ENCODE results near the gene CDIP1.

CDIP1 gene

DNA sequence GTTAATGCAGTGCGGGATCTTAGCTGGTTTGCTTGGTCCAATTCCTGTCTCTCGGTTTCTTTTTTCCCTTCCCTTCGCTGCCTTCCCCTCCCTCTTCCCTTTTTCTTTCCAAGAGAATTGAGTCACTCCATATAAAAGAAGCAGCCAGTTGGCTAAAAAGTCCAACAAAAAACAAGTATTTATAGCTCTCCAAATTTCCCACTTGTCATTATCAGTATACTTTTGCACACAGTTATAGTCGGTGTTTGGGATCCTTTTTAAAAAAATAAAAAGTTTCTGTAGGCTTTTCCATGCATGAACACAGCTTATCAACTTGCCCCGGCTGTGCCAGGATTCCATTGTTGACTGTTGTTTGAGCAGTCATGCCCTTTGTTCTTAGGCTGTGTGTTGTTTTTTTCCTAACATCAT lies 37.5 kb downstream of the CDIP1 start:
- Histone ChIP-seq H3K27ac (ENCODE audit: extremely low read depth, low read depth, low read length) (no peak overlapping the region), H3K9me3 (ENCODE audit: control insufficient read depth, insufficient read depth, low read depth, low read length) (no peaks in the 10 kb centered on the region), H3K36me3 (ENCODE audit: control insufficient read depth in 2 of 2, insufficient read depth in 1 of 2, low read length in 2 of 2) (peaks cover 0 to 6% of the 10 kb centered on the region in 2 experiments; a peak in 2 of 3 replicates), H3K4me1 (ENCODE audit: control insufficient read depth, insufficient read depth, low read length) (0 out of 2 replicates have a peak, but pooled peaks cover 3% of the 10 kb centered on the region), H3K4me3 (ENCODE audit: low read depth, low read length) (no peak overlapping the region)
- TF ChIP-seq ZNF654 (tag by site-specific recombination; IDR thresholded peaks at IDR 0.05; ENCODE audit: low read depth) = no peak
- TF ChIP-seq ZNF341 (tag by site-specific recombination; IDR thresholded peaks at IDR 0.05; ENCODE audit: low read depth) = peak; percentile 37; the same call in 1 of the 2 replicates
- ChIA-PET POLR2A (interaction anchor here (1.1 kb wide), 1 partner anchor 38 kb away, joined by 3 read pairs; the partner anchor contains the start of gene CDIP1), CTCF (interaction anchor here (0.5 to 2.2 kb wide), 9 partner anchors 11 to 123 kb away, joined by 3 to 8 read pairs (median 5); partner anchors contain the start of genes HMOX2 and MGRN1)

DNA sequence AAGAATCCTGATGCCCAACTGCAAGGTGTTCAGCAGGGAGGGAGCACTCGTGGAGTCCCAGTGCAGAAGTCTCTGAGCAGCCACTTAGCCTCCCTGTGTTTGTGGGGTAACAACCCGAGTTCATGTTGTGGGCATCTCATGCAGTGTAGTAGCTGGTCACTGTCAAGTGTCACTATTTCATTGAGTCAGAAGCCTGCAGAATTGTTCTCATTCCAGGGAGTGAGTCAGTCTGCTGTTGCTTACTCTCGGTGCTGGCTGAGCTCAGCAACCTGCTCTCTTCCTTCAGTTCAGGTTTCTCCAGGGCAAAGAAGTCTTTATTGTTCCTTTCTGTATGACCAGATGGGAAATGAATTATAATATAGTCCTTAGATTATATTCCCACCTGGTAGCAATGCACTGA lies 38.3 kb downstream of the CDIP1 start:
- Histone ChIP-seq H3K27ac (ENCODE audit: extremely low read depth, low read depth, low read length) (no peak overlapping the region), H3K4me3 (ENCODE audit: low read depth, low read length) (no peak overlapping the region), H3K9me3 (ENCODE audit: control insufficient read depth, insufficient read depth, low read depth, low read length) (no peaks in the 10 kb centered on the region), H3K4me1 (ENCODE audit: control insufficient read depth, insufficient read depth, low read length) (0 out of 2 replicates have a peak, but pooled peaks cover 3% of the 10 kb centered on the region), H3K36me3 (ENCODE audit: control insufficient read depth in 2 of 2, insufficient read depth in 1 of 2, low read length in 2 of 2) (no peaks in the 10 kb centered on the region; a peak in 1 of 3 replicates)
- ChIA-PET POLR2A (no interaction called here), CTCF (interaction anchor here (0.7 to 2.2 kb wide), 7 partner anchors 8 to 124 kb away, joined by 3 to 8 read pairs (median 6); partner anchors contain the start of genes HMOX2 and MGRN1)
- TF ChIP-seq ZNF433 (tag by site-specific recombination; IDR thresholded peaks at IDR 0.05; ENCODE audit: low read depth) (no peak), ZNF302 (tag by site-specific recombination; IDR thresholded peaks at IDR 0.05; ENCODE audit: low read depth) (no peak), ZEB2 (tag by site-specific recombination; IDR thresholded peaks at IDR 0.05) (peak; percentile 30; the same call in 1 of the 2 replicates), PRDM1 (tag by site-specific recombination; IDR thresholded peaks at IDR 0.05) (peak; percentile 25; the same call in 1 of the 2 replicates), ZNF600 (tag by site-specific recombination; IDR thresholded peaks at IDR 0.05) (0 out of 2 replicates have a peak, but pooled peaks have one; percentile 35), ZNF324 (tag by site-specific recombination; IDR thresholded peaks at IDR 0.05) (no peak)
- TF ChIP-seq, protein P1, sequence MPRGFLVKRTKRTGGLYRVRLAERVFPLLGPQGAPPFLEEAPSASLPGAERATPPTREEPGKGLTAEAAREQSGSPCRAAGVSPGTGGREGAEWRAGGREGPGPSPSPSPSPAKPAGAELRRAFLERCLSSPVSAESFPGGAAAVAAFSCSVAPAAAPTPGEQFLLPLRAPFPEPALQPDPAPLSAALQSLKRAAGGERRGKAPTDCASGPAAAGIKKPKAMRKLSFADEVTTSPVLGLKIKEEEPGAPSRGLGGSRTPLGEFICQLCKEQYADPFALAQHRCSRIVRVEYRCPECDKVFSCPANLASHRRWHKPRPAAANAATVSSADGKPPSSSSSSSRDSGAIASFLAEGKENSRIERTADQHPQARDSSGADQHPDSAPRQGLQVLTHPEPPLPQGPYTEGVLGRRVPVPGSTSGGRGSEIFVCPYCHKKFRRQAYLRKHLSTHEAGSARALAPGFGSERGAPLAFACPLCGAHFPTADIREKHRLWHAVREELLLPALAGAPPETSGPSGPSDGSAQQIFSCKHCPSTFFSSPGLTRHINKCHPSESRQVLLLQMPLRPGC (tag by site-specific recombination; IDR thresholded peaks at IDR 0.05) = peak; percentile 66; the same call in 1 of the 2 replicates

DNA sequence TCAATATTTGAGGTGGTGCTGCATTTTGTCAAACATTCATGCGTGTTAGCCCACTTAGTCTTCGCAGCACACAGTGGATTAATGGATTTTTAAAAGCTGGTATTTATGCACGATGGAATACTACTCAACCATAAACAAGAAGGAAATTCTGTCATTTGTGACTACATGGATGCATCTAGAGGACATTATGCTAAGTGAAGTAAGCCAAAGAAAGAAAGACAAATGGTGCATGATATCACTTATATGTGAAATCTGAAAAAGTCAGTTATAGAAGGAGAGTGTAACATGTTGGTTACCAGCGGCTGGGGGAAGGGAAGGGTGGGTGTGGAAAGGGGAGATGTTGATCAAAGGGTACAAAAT lies 39.4 kb downstream of the CDIP1 start:
- ChIA-PET CTCF (interaction anchor here (0.7 to 1.6 kb wide), 5 partner anchors 9 to 454 kb away, joined by 3 to 8 read pairs (median 5); partner anchors contain the start of gene MGRN1), POLR2A (no interaction called here)
- Histone ChIP-seq H3K36me3 (ENCODE audit: control insufficient read depth in 2 of 2, insufficient read depth in 1 of 2, low read length in 2 of 2) (no peaks in the 10 kb centered on the region; a peak in 1 of 3 replicates), H3K9me3 (ENCODE audit: control insufficient read depth, insufficient read depth, low read depth, low read length) (no peaks in the 10 kb centered on the region), H3K4me1 (ENCODE audit: control insufficient read depth, insufficient read depth, low read length) (0 out of 2 replicates have a peak, but pooled peaks cover 3% of the 10 kb centered on the region), H3K4me3 (ENCODE audit: low read depth, low read length) (no peak overlapping the region), H3K27ac (ENCODE audit: extremely low read depth, low read depth, low read length) (no peak overlapping the region)
- no peak for TF ChIP-seq KLF7 (tag by site-specific recombination; IDR thresholded peaks at IDR 0.05; ENCODE audit: borderline replicate concordance)
- TF ChIP-seq, protein P2, sequence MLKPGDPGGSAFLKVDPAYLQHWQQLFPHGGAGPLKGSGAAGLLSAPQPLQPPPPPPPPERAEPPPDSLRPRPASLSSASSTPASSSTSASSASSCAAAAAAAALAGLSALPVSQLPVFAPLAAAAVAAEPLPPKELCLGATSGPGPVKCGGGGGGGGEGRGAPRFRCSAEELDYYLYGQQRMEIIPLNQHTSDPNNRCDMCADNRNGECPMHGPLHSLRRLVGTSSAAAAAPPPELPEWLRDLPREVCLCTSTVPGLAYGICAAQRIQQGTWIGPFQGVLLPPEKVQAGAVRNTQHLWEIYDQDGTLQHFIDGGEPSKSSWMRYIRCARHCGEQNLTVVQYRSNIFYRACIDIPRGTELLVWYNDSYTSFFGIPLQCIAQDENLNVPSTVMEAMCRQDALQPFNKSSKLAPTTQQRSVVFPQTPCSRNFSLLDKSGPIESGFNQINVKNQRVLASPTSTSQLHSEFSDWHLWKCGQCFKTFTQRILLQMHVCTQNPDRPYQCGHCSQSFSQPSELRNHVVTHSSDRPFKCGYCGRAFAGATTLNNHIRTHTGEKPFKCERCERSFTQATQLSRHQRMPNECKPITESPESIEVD (tag by site-specific recombination; IDR thresholded peaks at IDR 0.05) = no peak
- TF ChIP-seq ZNF146 (tag by site-specific recombination; IDR thresholded peaks at IDR 0.05) = peak; percentile 91

DNA sequence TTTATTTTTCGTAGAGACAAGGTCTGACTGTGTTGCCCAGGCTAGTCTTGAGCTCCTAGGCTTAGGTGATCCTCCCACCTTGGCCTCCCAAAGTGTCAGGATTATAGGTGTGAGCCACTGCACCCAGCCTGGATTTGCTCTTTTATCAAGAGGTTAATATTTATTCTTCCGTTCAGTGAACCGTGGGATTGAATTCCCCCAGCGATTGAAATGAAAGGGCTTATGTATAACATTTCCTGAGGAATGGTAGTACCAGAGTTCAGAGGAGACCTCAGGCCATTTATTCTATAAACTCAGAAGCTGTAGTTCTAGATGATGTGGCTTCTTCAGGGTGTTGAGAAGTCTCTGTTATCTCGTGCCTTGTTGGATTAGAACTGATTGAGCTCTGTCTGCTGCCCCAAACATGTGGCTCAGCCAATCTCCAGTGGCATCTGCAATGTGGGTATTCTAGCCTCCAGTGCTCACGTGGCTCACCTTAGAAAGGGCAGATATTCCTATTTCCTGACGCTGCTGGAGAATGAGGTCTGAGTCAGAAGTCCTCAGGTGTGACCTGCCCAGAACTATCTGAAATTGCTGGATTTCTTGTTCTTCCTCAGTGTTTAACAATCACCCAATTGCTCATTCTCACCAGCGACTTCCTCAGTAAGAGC lies 39.9 kb downstream of the CDIP1 start:
- ChIA-PET CTCF (interaction anchor here (0.7 to 1.1 kb wide), 3 partner anchors 11 to 454 kb away, joined by 5 to 8 read pairs (median 5); no protein-coding TSS in a partner anchor), POLR2A (no interaction called here)
- Histone ChIP-seq H3K27ac (ENCODE audit: extremely low read depth, low read depth, low read length) (no peak overlapping the region), H3K36me3 (ENCODE audit: control insufficient read depth in 2 of 2, insufficient read depth in 1 of 2, low read length in 2 of 2) (no peaks in the 10 kb centered on the region; a peak in 1 of 3 replicates), H3K9me3 (ENCODE audit: control insufficient read depth, insufficient read depth, low read depth, low read length) (no peaks in the 10 kb centered on the region), H3K4me3 (ENCODE audit: low read depth, low read length) (no peak overlapping the region), H3K4me1 (ENCODE audit: control insufficient read depth, insufficient read depth, low read length) (0 out of 2 replicates have a peak, but pooled peaks cover 3% of the 10 kb centered on the region)
- TF ChIP-seq, protein P3, sequence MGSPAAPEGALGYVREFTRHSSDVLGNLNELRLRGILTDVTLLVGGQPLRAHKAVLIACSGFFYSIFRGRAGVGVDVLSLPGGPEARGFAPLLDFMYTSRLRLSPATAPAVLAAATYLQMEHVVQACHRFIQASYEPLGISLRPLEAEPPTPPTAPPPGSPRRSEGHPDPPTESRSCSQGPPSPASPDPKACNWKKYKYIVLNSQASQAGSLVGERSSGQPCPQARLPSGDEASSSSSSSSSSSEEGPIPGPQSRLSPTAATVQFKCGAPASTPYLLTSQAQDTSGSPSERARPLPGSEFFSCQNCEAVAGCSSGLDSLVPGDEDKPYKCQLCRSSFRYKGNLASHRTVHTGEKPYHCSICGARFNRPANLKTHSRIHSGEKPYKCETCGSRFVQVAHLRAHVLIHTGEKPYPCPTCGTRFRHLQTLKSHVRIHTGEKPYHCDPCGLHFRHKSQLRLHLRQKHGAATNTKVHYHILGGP (tag by site-specific recombination; IDR thresholded peaks at IDR 0.05) = no peak
- no peak for TF ChIP-seq ZNF548 (tag by site-specific recombination; IDR thresholded peaks at IDR 0.05)
- no peak for TF ChIP-seq ZFP69B (tag by site-specific recombination; IDR thresholded peaks at IDR 0.05)
- TF ChIP-seq, protein P4, sequence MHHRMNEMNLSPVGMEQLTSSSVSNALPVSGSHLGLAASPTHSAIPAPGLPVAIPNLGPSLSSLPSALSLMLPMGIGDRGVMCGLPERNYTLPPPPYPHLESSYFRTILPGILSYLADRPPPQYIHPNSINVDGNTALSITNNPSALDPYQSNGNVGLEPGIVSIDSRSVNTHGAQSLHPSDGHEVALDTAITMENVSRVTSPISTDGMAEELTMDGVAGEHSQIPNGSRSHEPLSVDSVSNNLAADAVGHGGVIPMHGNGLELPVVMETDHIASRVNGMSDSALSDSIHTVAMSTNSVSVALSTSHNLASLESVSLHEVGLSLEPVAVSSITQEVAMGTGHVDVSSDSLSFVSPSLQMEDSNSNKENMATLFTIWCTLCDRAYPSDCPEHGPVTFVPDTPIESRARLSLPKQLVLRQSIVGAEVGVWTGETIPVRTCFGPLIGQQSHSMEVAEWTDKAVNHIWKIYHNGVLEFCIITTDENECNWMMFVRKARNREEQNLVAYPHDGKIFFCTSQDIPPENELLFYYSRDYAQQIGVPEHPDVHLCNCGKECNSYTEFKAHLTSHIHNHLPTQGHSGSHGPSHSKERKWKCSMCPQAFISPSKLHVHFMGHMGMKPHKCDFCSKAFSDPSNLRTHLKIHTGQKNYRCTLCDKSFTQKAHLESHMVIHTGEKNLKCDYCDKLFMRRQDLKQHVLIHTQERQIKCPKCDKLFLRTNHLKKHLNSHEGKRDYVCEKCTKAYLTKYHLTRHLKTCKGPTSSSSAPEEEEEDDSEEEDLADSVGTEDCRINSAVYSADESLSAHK (tag by site-specific recombination; IDR thresholded peaks at IDR 0.05) = no peak
- TF ChIP-seq GLIS2 (tag by site-specific recombination; IDR thresholded peaks at IDR 0.05) = no peak
- no peak for TF ChIP-seq ZNF23 (tag by site-specific recombination; IDR thresholded peaks at IDR 0.05; ENCODE audit: borderline replicate concordance)
